Measurements from ENCODE around the gene ASXL3. TPM values are rescaled to one million over a fixed set of nuclear protein-coding genes. Genes with fewer than 3 reads are reported as not detected.

The ASXL3 gene
- total RNA-seq, 1 experiment from 2014 or later: not detected

DNA sequence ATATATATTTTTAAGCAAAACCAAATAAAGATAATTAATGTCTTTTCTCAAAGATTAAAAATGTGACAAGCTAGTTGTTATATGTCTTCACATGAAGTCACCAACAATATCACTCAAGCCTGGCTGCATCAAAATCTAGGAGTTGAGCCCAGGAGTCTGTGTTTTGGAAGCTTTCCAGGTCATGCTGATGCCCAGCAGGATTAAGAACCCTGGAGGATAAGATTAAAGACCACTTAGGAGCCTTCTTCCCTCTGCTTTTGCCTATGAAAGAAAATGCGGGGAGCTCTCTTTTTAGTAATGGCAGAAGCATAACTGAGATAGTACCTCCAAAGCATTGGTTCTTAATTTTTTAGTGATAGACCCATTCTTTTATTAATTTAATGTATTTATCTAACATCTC, 157.4 kb downstream of the ASXL3 start:
- Histone ChIP-seq H4K20me1 (ENCODE audit: insufficient read depth) (no peaks in the 10 kb centered on the region), H3K9me2 (ENCODE audit: insufficient read depth) (no peaks in the 10 kb centered on the region), H3K79me2 (ENCODE audit: insufficient read depth, low read length) (no peaks in the 10 kb centered on the region), H3K4me1 (ENCODE audit: control insufficient read depth in 1 of 2, insufficient read depth in 2 of 2, low read length in 2 of 2) (no peaks in the 10 kb centered on the region), H3K36me3 (ENCODE audit: control insufficient read depth in 1 of 2, insufficient read depth in 2 of 2, low read length in 2 of 2) (no peaks in the 10 kb centered on the region), H2AFZ (ENCODE audit: low read depth, low read length, poor library complexity, severe bottlenecking) (no peak overlapping the region), H3K27ac (ENCODE audit: low read depth, low read length) (no peak overlapping the region), H3K27me3 (ENCODE audit: insufficient read depth, low read length) (no peaks in the 10 kb centered on the region), H3K9me3 (ENCODE audit: control insufficient read depth in 1 of 2, insufficient read depth in 1 of 2, low read depth in 1 of 2, low read length in 2 of 2) (peaks cover 13 to 16% of the 10 kb centered on the region in 2 experiments; a peak in 2 of 4 replicates), H3K4me3 (replicated peaks in 1 of 2; ENCODE audit: low read depth in 1 of 2, low read length in 2 of 2) (no peak overlapping the region), H3K4me2 (ENCODE audit: low read length) (no peak overlapping the region), H3K9ac (ENCODE audit: low read length) (no peak overlapping the region)
- ATAC-seq: no peak
- ChIA-PET CTCF (no interaction called here), RAD21 (ENCODE audit: low non-redundant PET in 1 of 2, low total read pairs in 2 of 2, uncharacterized antibody in 2 of 2, unreplicated experiment in 2 of 2) (no interaction called here), POLR2A (no interaction called here)
- no peak for DNase-seq (ENCODE audit: low read depth, low spot score)
- no TSS peak for BruUV-seq (replicated peaks)
- TF ChIP-seq, protein P1, sequence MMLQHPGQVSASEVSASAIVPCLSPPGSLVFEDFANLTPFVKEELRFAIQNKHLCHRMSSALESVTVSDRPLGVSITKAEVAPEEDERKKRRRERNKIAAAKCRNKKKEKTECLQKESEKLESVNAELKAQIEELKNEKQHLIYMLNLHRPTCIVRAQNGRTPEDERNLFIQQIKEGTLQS (IDR thresholded peaks at IDR 0.05): no peak
- TF ChIP-seq EZH2phosphoT487 (IDR thresholded peaks at IDR 0.05; ENCODE audit: borderline replicate concordance) (no peak), FOSL1 (IDR thresholded peaks at IDR 0.05; ENCODE audit: low read depth) (no peak), EZH2 (IDR thresholded peaks at IDR 0.05) (no peak), RAD21 (IDR thresholded peaks at IDR 0.05; ENCODE audit: low read depth) (no peak)
- TF ChIP-seq, protein P2, sequence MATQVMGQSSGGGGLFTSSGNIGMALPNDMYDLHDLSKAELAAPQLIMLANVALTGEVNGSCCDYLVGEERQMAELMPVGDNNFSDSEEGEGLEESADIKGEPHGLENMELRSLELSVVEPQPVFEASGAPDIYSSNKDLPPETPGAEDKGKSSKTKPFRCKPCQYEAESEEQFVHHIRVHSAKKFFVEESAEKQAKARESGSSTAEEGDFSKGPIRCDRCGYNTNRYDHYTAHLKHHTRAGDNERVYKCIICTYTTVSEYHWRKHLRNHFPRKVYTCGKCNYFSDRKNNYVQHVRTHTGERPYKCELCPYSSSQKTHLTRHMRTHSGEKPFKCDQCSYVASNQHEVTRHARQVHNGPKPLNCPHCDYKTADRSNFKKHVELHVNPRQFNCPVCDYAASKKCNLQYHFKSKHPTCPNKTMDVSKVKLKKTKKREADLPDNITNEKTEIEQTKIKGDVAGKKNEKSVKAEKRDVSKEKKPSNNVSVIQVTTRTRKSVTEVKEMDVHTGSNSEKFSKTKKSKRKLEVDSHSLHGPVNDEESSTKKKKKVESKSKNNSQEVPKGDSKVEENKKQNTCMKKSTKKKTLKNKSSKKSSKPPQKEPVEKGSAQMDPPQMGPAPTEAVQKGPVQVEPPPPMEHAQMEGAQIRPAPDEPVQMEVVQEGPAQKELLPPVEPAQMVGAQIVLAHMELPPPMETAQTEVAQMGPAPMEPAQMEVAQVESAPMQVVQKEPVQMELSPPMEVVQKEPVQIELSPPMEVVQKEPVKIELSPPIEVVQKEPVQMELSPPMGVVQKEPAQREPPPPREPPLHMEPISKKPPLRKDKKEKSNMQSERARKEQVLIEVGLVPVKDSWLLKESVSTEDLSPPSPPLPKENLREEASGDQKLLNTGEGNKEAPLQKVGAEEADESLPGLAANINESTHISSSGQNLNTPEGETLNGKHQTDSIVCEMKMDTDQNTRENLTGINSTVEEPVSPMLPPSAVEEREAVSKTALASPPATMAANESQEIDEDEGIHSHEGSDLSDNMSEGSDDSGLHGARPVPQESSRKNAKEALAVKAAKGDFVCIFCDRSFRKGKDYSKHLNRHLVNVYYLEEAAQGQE (IDR thresholded peaks at IDR 0.05; ENCODE audit: low read depth): no peak
- intact Hi-C loops (cut with micrococcal nuclease): no loop called here

DNA sequence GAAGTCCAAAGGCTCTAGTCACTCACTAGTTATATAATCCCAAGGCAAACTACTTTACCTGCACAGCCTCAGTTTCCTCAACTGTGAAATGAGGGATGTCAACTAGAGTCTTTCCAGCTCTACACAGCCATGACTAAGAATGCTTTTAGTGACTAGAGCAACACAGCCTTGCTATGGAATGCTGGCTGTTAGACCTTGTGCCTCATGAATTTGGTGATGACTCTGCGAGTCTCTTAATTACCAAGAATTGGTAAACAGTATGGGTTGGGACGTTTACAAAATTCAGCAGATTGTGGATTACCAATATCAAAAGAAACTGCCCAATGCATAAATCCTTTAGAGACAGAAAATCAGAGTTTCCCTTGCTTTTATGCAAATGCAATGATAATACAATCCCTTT, 163.7 kb downstream of the ASXL3 start:
- Histone ChIP-seq H2AFZ (ENCODE audit: low read depth, low read length, poor library complexity, severe bottlenecking) (no peak overlapping the region), H3K4me2 (ENCODE audit: low read length) (no peak overlapping the region), H3K79me2 (ENCODE audit: insufficient read depth, low read length) (no peaks in the 10 kb centered on the region), H4K20me1 (ENCODE audit: insufficient read depth) (no peaks in the 10 kb centered on the region), H3K36me3 (ENCODE audit: control insufficient read depth in 1 of 2, insufficient read depth in 2 of 2, low read length in 2 of 2) (no peaks in the 10 kb centered on the region), H3K9ac (ENCODE audit: low read length) (no peak overlapping the region), H3K4me1 (ENCODE audit: control insufficient read depth in 1 of 2, insufficient read depth in 2 of 2, low read length in 2 of 2) (no peaks in the 10 kb centered on the region), H3K4me3 (replicated peaks in 1 of 2; ENCODE audit: low read depth in 1 of 2, low read length in 2 of 2) (no peak overlapping the region), H3K9me3 (ENCODE audit: control insufficient read depth in 1 of 2, insufficient read depth in 1 of 2, low read depth in 1 of 2, low read length in 2 of 2) (peaks cover 11 to 12% of the 10 kb centered on the region in 2 experiments; a peak in 2 of 4 replicates), H3K27me3 (ENCODE audit: insufficient read depth, low read length) (no peaks in the 10 kb centered on the region), H3K27ac (ENCODE audit: low read depth, low read length) (no peak overlapping the region), H3K9me2 (ENCODE audit: insufficient read depth) (no peaks in the 10 kb centered on the region)
- BruUV-seq (replicated peaks): no TSS peak
- intact Hi-C loops (cut with micrococcal nuclease): no loop called here
- ChIA-PET CTCF (no interaction called here), POLR2A (no interaction called here), RAD21 (ENCODE audit: low non-redundant PET in 1 of 2, low total read pairs in 2 of 2, uncharacterized antibody in 2 of 2, unreplicated experiment in 2 of 2) (no interaction called here)
- DNase-seq (ENCODE audit: low read depth, low spot score) (no peak), ATAC-seq (no peak)
- TF ChIP-seq FOSL1 (IDR thresholded peaks at IDR 0.05; ENCODE audit: low read depth): no peak
- no peak for TF ChIP-seq ELF1 (IDR thresholded peaks at IDR 0.05; ENCODE audit: borderline replicate concordance, low read depth)
- no peak for TF ChIP-seq SP1 (IDR thresholded peaks at IDR 0.05; ENCODE audit: low read depth)
- TF ChIP-seq, protein P3, sequence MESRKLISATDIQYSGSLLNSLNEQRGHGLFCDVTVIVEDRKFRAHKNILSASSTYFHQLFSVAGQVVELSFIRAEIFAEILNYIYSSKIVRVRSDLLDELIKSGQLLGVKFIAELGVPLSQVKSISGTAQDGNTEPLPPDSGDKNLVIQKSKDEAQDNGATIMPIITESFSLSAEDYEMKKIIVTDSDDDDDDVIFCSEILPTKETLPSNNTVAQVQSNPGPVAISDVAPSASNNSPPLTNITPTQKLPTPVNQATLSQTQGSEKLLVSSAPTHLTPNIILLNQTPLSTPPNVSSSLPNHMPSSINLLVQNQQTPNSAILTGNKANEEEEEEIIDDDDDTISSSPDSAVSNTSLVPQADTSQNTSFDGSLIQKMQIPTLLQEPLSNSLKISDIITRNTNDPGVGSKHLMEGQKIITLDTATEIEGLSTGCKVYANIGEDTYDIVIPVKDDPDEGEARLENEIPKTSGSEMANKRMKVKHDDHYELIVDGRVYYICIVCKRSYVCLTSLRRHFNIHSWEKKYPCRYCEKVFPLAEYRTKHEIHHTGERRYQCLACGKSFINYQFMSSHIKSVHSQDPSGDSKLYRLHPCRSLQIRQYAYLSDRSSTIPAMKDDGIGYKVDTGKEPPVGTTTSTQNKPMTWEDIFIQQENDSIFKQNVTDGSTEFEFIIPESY (IDR thresholded peaks at IDR 0.05; ENCODE audit: extremely low read depth, insufficient replicate concordance, low read length): no peak
- TF ChIP-seq, protein P2 (IDR thresholded peaks at IDR 0.05; ENCODE audit: low read depth): no peak
- TF ChIP-seq CEBPB (IDR thresholded peaks at IDR 0.05; ENCODE audit: low read depth): no peak

Measured in HCT116 (cell line).